Astrocyte of the spinal cord (primary cell): Measurements from ENCODE around the gene HIPK2.

Experiments used
- DNase-seq: peaks from one replicate; pipeline ENCODE4 v3.0.0; 2011; ENCODE audit warnings: low read depth, low spot score
- H3K4me3 ChIP-seq: 2 replicates; pipeline ENCODE4 v1.5.1; 2011; ENCODE audit warnings: low read depth, mild to moderate bottlenecking, low read length, moderate library complexity
- in situ Hi-C: cut with HindIII; loops from 2 replicates; pipeline ENCODE4 v1.10.0; 2017; ENCODE audit warnings: low sequenced_read_pairs
- TF ChIP-seq, protein P1 (sequence below): IDR thresholded peaks from 2 replicates; pipeline ENCODE4 v1.5.1; 2012; ENCODE audit warnings: low read depth, mild to moderate bottlenecking, low read length, inconsistent platforms

The HIPK2 gene

DNA sequence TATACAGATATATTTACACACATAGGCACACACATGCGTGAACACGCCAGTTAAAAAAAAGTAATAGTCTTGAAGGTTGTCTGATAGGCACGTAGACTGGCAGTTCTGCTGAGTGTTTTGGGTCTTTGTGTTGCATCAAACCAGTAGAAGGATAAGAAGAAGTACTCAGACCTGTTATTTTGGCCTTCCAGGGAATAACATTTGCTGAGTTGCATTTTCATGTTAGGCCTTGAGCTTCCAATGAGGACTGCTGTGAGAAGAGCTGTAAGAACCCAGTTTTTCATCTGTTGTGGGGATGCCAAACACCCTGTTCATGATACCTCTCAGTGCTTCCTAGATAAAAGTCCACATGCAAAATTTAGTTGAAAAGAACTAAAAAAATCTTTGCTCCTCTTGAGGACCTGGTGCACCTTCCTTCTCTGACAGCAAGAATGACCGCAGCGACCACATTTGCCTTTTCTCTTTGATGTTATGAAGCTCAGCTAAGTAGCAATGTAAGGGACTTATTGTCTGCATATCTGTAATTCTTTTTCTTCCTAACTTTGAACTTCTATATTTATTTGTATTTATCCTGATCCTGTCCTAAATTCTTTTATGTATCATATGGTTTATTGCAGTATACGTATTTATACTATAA is 27.2 kb downstream of the HIPK2 start:
- DNase-seq, result no peak

DNA sequence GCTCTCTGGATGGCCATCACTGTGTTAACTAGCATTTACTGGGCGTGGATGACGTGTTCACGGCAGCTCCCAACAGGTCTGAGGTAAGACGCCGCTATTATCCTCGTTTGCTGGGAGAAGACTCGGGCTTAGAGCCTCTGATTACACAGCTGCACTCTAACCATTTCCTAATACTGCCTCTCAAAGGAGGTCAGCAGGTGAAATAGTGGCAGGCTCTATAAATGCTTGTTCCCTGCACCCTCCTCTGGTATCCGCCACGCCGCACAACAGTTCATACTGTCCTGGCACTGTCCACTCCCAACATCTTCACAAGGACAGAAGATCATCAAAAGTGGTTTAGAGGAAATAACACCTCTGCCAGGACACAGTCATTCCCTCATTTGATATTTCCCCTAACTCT is 28.3 kb downstream of the HIPK2 start:
- DNase-seq, result no peak
- H3K4me3 ChIP-seq, result no peak overlapping the region
- TF ChIP-seq, protein P1, sequence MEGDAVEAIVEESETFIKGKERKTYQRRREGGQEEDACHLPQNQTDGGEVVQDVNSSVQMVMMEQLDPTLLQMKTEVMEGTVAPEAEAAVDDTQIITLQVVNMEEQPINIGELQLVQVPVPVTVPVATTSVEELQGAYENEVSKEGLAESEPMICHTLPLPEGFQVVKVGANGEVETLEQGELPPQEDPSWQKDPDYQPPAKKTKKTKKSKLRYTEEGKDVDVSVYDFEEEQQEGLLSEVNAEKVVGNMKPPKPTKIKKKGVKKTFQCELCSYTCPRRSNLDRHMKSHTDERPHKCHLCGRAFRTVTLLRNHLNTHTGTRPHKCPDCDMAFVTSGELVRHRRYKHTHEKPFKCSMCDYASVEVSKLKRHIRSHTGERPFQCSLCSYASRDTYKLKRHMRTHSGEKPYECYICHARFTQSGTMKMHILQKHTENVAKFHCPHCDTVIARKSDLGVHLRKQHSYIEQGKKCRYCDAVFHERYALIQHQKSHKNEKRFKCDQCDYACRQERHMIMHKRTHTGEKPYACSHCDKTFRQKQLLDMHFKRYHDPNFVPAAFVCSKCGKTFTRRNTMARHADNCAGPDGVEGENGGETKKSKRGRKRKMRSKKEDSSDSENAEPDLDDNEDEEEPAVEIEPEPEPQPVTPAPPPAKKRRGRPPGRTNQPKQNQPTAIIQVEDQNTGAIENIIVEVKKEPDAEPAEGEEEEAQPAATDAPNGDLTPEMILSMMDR, result no peak
- in situ Hi-C loops, result no loop called here

More for the DNA sequence above, 27.2 kb downstream of the HIPK2 start:
- in situ Hi-C loops, result no loop called here
- no peak overlapping the region for H3K4me3 ChIP-seq
- TF ChIP-seq, protein P1, result no peak

DNA sequence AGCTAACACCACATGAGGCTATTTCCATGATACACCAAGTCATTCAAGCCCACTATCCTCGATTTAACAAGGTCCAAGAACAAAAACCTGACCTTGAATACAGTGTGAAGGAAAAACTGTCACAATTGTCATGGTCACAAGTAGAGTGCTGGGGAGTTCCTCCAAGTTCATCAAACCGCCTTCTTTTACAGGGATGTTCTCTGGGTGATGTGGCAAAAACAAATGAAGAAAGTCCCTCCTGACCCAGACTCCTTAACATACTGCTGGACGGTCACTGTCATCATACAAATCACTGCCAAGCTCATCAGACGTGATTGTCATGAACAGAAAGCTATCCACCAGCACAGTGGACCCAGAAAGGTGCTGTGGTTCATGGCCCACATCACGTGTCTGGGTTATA is 28.9 kb downstream of the HIPK2 start:
- in situ Hi-C loops, result no loop called here
- no peak for DNase-seq
- TF ChIP-seq, protein P1, result no peak

DNA sequence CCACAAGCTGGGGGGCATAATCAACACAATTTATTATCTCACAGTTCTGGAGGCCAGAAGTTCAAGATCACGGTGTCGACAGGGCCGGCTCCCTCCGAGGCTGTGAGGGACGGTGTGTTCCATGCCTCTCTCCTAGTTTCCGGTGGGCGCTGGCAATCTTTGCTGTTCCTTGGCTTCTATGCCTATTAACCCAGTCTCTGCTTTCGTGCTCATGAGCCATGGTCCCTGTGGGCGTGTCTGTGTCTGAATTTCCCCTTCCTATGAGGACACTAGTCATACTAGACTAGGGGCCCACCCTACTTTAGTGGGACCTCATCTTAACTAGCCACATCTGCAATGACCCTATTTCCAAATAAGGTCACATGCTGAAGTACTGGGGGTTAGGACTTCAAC is 29.4 kb downstream of the HIPK2 start:
- no peak overlapping the region for H3K4me3 ChIP-seq
- TF ChIP-seq, protein P1, result no peak
- in situ Hi-C loops, result no loop called here
- no peak for DNase-seq

More for the DNA sequence above, 28.9 kb downstream of the HIPK2 start:
- H3K4me3 ChIP-seq, result no peak overlapping the region

DNA sequence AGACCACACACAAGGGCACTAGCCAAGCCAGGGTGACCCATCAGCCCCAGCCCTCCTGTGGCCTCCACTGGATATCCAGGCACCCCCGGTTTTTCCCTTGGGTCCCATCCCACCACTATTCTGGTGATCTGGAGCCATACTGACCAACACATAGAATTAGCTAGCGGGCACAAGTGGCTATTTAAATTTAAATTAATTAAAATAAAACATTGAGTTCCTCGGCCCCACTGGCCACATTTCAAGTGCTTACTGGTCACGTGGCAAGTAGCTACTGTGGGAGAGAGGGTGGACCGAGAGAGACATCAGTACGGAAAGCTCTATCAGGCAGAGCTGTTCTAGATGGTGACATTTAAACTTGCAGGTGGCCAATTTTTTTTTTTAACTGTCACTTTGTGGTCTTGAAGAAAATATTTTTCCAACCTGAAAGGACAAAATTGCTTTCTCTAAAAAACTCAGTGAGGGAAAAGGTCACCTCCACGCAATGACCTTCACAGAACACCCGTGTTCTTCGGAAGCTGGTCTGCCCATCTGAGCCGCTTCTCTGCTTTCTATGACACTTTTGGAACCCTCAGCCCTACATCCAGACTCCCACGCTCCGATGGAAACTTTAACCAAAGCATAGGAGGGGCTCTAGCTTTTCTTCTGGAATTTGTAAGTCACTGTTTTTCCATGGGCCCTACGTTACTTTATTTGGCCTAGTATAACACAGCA is 30.0 kb downstream of the HIPK2 start:
- H3K4me3 ChIP-seq, result no peak overlapping the region
- TF ChIP-seq, protein P1, result no peak
- in situ Hi-C loops, result no loop called here
- no peak for DNase-seq

DNA sequence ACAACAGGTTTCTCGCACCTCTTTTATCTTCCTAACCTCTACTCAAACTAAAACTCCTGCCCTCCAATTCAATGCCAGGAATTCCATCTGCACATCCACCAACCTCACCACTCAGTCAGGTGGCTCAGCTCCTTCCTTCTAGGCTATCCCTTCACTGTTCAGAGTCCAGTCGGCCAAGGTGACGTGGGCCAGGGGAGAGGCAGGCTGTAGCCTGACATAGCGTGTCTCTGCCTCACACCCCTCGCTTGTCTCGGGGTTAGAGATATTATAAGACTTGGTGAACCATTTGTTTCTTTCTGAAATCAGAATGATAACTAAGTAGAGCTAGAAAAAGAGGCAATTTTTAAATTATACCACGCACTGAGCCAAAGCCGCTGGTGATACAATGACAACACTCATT is 31.1 kb downstream of the HIPK2 start:
- no peak overlapping the region for H3K4me3 ChIP-seq
- no peak for DNase-seq
- TF ChIP-seq, protein P1, result no peak
- in situ Hi-C loops, result no loop called here
